Measurements from ENCODE around the gene KRTAP10-4. TPM values are rescaled to one million over a fixed set of nuclear protein-coding genes. Genes with fewer than 3 reads are reported as not detected.
"Not testable (repeated sequence)": the region's sequence is repeated elsewhere in the genome, so short reads cannot be mapped to it uniquely, and the experiment has no call there.

Gene KRTAP10-4
- total RNA-seq, 2 experiments from 2014 or later: not detected

DNA sequence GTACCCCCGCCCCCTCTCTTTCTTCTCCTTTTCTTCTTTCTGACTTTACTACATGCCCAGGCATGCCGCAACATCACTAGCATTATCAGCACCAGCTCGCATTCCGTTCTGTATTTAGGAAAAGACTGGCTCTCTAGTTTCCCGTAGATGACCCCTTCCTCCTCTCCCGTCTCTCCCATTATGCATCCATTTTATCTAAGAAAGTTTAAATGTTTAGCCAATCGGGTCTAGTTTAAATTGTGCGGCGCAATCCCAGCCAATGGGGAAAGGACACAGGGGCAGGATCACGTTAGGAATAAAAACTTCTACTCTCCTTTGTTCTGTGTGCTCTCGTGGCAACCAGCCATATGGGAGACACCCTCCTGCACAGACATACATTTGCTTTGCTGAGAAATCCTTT lies 24.5 kb downstream of the KRTAP10-4 start:
- intact Hi-C loops (cut with micrococcal nuclease; ENCODE audit: unreplicated experiment): no loop called here
- DNase-seq (ENCODE audit: low spot score): no peak
- ChIA-PET CTCF (ENCODE audit: unreplicated experiment) (no interaction called here), POLR2A (no interaction called here)
- Histone ChIP-seq H3K4me2 (ENCODE audit: low read length) (no peak overlapping the region), H3K36me3 (ENCODE audit: insufficient read depth, low read length) (no peaks in the 10 kb centered on the region), H3K27ac (ENCODE audit: low read depth, low read length, poor library complexity, severe bottlenecking) (no peak overlapping the region), H3K4me3 (ENCODE audit: low read depth, low read length, poor library complexity, severe bottlenecking) (no peak overlapping the region), H3K9me3 (ENCODE audit: low read length) (no peaks in the 10 kb centered on the region), H3K9me2 (ENCODE audit: insufficient read depth, low read length) (no peaks in the 10 kb centered on the region), H2AFZ (ENCODE audit: low read length) (no peak overlapping the region), H4K20me1 (ENCODE audit: insufficient read depth, low read length) (no peaks in the 10 kb centered on the region), H3K79me2 (ENCODE audit: insufficient read depth, low read depth, low read length) (no peaks in the 10 kb centered on the region), H3K4me1 (ENCODE audit: insufficient read depth, low read length, poor library complexity, severe bottlenecking) (no peaks in the 10 kb centered on the region)
- TF ChIP-seq EZH2phosphoT487 (IDR thresholded peaks at IDR 0.05; ENCODE audit: borderline replicate concordance, low read depth, low read length): no peak
- TF ChIP-seq, protein P1, sequence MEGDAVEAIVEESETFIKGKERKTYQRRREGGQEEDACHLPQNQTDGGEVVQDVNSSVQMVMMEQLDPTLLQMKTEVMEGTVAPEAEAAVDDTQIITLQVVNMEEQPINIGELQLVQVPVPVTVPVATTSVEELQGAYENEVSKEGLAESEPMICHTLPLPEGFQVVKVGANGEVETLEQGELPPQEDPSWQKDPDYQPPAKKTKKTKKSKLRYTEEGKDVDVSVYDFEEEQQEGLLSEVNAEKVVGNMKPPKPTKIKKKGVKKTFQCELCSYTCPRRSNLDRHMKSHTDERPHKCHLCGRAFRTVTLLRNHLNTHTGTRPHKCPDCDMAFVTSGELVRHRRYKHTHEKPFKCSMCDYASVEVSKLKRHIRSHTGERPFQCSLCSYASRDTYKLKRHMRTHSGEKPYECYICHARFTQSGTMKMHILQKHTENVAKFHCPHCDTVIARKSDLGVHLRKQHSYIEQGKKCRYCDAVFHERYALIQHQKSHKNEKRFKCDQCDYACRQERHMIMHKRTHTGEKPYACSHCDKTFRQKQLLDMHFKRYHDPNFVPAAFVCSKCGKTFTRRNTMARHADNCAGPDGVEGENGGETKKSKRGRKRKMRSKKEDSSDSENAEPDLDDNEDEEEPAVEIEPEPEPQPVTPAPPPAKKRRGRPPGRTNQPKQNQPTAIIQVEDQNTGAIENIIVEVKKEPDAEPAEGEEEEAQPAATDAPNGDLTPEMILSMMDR (conservative IDR thresholded peaks at IDR 0.05; ENCODE audit: low read length): no peak
- BruUV-seq (replicated peaks): no TSS peak

DNA sequence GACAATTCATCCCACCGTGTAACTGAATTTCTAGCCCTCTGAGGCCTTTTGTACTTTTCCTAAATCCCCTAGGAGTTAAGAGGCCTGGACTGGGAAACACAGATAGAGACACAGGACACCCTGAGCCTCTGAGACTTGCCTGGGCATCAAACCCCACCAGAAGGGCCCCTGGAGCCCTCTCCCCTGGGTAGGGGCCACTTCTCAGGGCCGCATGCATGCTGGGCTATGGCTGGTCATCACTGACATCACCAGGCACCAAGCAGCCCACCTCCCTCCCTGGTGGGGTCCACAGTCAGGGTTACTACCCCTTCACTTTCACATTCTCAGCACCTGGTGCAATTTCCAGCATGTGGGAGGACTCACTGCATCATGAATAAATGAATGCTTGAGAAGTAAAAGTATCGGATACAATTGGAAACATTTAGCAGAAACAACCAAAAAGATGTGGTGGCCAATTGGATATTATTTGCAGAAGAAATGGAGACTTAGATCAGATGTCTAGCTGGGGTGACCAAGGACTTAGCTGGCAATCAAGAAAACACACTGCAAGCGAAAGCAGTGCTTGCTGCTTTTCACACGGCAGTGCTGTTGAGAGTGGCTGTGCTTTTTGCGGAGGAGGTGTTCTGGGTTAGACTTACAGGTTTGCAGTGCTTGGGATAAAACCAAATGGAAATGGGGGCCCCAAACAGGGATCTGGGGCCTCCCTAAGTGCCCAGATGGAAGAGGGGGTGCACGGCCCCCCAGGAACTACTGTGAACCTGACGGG lies 25.9 kb downstream of the KRTAP10-4 start:
- no peaks in the 10 kb centered on the region for H3K9me2 ChIP-seq (ENCODE audit: insufficient read depth, low read length)
- no peaks in the 10 kb centered on the region for H3K79me2 ChIP-seq (ENCODE audit: insufficient read depth, low read depth, low read length)
- TF ChIP-seq EZH2phosphoT487 (IDR thresholded peaks at IDR 0.05; ENCODE audit: borderline replicate concordance, low read depth, low read length): no peak
- TF ChIP-seq, protein P1 (conservative IDR thresholded peaks at IDR 0.05; ENCODE audit: low read length): no peak
- H3K36me3 ChIP-seq (ENCODE audit: insufficient read depth, low read length): no peaks in the 10 kb centered on the region
- DNase-seq (ENCODE audit: low spot score): no peak
- no peak overlapping the region for H3K4me2 ChIP-seq (ENCODE audit: low read length)
- intact Hi-C loops (cut with micrococcal nuclease; ENCODE audit: unreplicated experiment): no loop called here
- no peaks in the 10 kb centered on the region for H4K20me1 ChIP-seq (ENCODE audit: insufficient read depth, low read length)
- H3K4me3 ChIP-seq (ENCODE audit: low read depth, low read length, poor library complexity, severe bottlenecking): no peak overlapping the region
- H3K27ac ChIP-seq (ENCODE audit: low read depth, low read length, poor library complexity, severe bottlenecking): no peak overlapping the region
- H2AFZ ChIP-seq (ENCODE audit: low read length): no peak overlapping the region
- POLR2A ChIA-PET: no interaction called here
- CTCF ChIA-PET (ENCODE audit: unreplicated experiment): no interaction called here
- no peaks in the 10 kb centered on the region for H3K4me1 ChIP-seq (ENCODE audit: insufficient read depth, low read length, poor library complexity, severe bottlenecking)
- no peaks in the 10 kb centered on the region for H3K9me3 ChIP-seq (ENCODE audit: low read length)
- no TSS peak for BruUV-seq (replicated peaks)

DNA sequence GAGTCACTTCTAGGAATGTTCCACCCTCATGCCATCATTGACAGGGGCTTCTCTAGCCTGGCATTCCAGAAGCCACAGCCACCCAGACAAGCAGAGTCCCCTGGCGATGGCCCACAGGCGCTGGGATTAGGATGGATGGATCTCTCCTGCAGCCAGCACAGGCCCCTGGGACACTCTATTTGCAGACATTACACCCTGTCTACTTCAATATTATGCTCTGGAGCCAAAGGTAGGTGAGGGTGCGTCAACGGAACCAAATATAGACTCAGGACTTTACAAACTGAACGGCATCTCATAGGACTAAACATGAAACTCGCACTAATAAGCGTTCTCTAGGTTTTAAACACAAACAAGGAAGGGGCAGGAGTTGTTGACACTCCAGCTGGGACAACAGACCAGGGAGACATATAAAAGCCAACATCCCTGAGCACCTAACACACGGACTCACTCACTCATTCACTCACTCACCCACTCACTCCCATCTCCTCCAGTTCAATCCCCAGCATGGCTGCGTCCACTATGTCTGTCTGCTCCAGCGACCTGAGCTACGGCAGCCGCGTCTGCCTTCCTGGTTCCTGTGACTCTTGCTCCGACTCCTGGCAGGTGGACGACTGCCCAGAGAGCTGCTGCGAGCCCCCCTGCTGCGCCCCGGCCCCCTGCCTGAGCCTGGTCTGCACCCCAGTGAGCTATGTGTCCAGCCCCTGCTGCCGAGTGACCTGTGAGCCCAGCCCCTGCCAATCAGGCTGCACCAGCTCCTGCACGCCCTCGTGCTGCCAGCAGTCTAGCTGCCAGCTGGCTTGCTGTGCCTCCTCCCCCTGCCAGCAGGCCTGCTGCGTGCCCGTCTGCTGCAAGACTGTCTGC lies 26.8 kb downstream of the KRTAP10-4 start, which contains the start of gene KRTAP10-7:
TSS of gene KRTAP10-7 (plus strand) at position 480 of the 861 bp plus-strand sequence. CDS start at position 505, 25 bp downstream.
- CTCF ChIA-PET (ENCODE audit: unreplicated experiment): interaction anchor here (0.7 kb wide), 1 partner anchor 70 kb away, joined by 3 read pairs; no protein-coding TSS in a partner anchor
- H3K36me3 ChIP-seq (ENCODE audit: insufficient read depth, low read length); H4K20me1 ChIP-seq (ENCODE audit: insufficient read depth, low read length); H2AFZ ChIP-seq (ENCODE audit: low read length); H3K4me1 ChIP-seq (ENCODE audit: insufficient read depth, low read length, poor library complexity, severe bottlenecking); H3K79me2 ChIP-seq (ENCODE audit: insufficient read depth, low read depth, low read length); H3K4me2 ChIP-seq (ENCODE audit: low read length); H3K9me2 ChIP-seq (ENCODE audit: insufficient read depth, low read length); intact Hi-C loops (cut with micrococcal nuclease; ENCODE audit: unreplicated experiment); H3K27ac ChIP-seq (ENCODE audit: low read depth, low read length, poor library complexity, severe bottlenecking); H3K4me3 ChIP-seq (ENCODE audit: low read depth, low read length, poor library complexity, severe bottlenecking); DNase-seq (ENCODE audit: low spot score); H3K9me3 ChIP-seq (ENCODE audit: low read length); POLR2A ChIA-PET; BruUV-seq (replicated peaks): not testable (repeated sequence)

DNA sequence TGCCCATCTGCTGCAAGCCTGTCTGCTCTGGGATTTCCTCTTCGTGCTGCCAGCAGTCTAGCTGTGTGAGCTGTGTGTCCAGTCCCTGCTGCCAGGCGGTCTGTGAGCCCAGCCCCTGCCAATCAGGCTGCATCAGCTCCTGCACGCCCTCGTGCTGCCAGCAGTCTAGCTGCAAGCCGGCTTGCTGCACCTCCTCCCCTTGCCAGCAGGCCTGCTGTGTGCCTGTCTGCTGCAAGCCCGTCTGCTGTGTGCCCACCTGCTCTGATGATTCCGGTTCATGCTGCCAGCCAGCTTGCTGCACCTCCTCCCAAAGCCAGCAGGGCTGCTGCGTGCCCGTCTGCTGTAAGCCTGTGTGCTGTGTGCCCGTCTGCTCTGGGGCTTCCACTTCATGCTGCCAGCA lies 27.6 kb downstream of the KRTAP10-4 start:
- BruUV-seq (replicated peaks); H3K9me3 ChIP-seq (ENCODE audit: low read length); H3K36me3 ChIP-seq (ENCODE audit: insufficient read depth, low read length); H3K27ac ChIP-seq (ENCODE audit: low read depth, low read length, poor library complexity, severe bottlenecking); DNase-seq (ENCODE audit: low spot score); H3K4me3 ChIP-seq (ENCODE audit: low read depth, low read length, poor library complexity, severe bottlenecking); H3K9me2 ChIP-seq (ENCODE audit: insufficient read depth, low read length); H3K4me2 ChIP-seq (ENCODE audit: low read length); H4K20me1 ChIP-seq (ENCODE audit: insufficient read depth, low read length); H3K4me1 ChIP-seq (ENCODE audit: insufficient read depth, low read length, poor library complexity, severe bottlenecking); POLR2A ChIA-PET; H3K79me2 ChIP-seq (ENCODE audit: insufficient read depth, low read depth, low read length); intact Hi-C loops (cut with micrococcal nuclease; ENCODE audit: unreplicated experiment); H2AFZ ChIP-seq (ENCODE audit: low read length): not testable (repeated sequence)
- CTCF ChIA-PET (ENCODE audit: unreplicated experiment): interaction anchor here (0.7 kb wide), 1 partner anchor 71 kb away, joined by 3 read pairs; no protein-coding TSS in a partner anchor

Data from OCI-LY7 (cell line).